Stomach (tissue), 9 donors: ENCODE measurements around the gene LRP1B. TPM values are rescaled to one million over a fixed set of nuclear protein-coding genes. Genes with fewer than 3 reads are reported as not detected.
"Not testable (repeated sequence)": the region's sequence is repeated elsewhere in the genome, so short reads cannot be mapped to it uniquely, and the experiment has no call there.

ENCODE experiments used
- DNase-seq, 2 donors: peaks; one replicate each; pipeline versions ENCODE4 v3.0.0 to v3.0.0-alpha.2; 2013 to 2019
- H3K27ac ChIP-seq, 5 donors: fragments of 200-600 bp in 4 of 5; sonication (generic) in 4 of 5; one replicate each; pipeline ENCODE4 v1.5.1; 2013 to 2019; ENCODE audit warnings: mild to moderate bottlenecking in 1 of 5, moderate library complexity in 1 of 5
- H3K27me3 ChIP-seq, 3 donors: fragments of 200-600 bp; sonication (generic); one replicate each; pipeline ENCODE4 v1.5.1; 2017 to 2019; ENCODE audit warnings: mixed run types in 1 of 3
- H3K36me3 ChIP-seq, 4 donors: fragments of 200-600 bp; sonication (generic); 1 replicate in 3 of 4; 2 replicates in 1 of 4; pipeline ENCODE4 v1.5.1; 2016 to 2019
- H3K4me1 ChIP-seq, 4 donors: fragments of 200-600 bp; sonication (generic); one replicate each; pipeline ENCODE4 v1.5.1; 2016 to 2019
- H3K4me3 ChIP-seq, 4 donors: fragments of 200-600 bp; sonication (generic) in 3 of 4; one replicate each; pipeline ENCODE4 v1.5.1; 2016 to 2019; ENCODE audit warnings: mild to moderate bottlenecking in 1 of 4
- H3K9me3 ChIP-seq, 4 donors: fragments of 200-600 bp; sonication (generic); one replicate each; pipeline ENCODE4 v1.5.1; 2016 to 2019
- EP300 ChIP-seq: sonication (generic); formaldehyde crosslinking; IDR thresholded peaks from one replicate; pipeline ENCODE4 v1.6.1; 2017; ENCODE audit warnings: antibody characterized with exemption
- POLR2A ChIP-seq, 4 donors: fragments of 450-650 bp; IDR thresholded peaks; one replicate each; pipeline ENCODE4 v1.6.1; 2016; ENCODE audit warnings: antibody characterized with exemption in 4 of 4, control low read depth in 2 of 4, mild to moderate bottlenecking in 1 of 4, moderate library complexity in 1 of 4
- POLR2AphosphoS5 ChIP-seq, 3 donors: sonication (generic); formaldehyde crosslinking; IDR thresholded peaks; one replicate each; pipeline ENCODE4 v1.6.1; 2016; ENCODE audit warnings: antibody characterized with exemption in 3 of 3
- WGBS, 5 donors: extraction: QIAGEN DNeasy Blood & Tissue Kit in 3 of 5; methylation state at CpG; one replicate each; pipeline versions ENCODE4 v1.1.5 to v1.1.7; 2013 to 2018; 5-methylcytosine and 5-hydroxymethylcytosine counted together
- intact Hi-C: fragments of 100-400 bp; cut with DNase I; formaldehyde crosslinking; loops from one replicate; pipeline ENCODE4 v1.15.1; 2023; ENCODE audit warnings: low total_unique reads
- polyA plus RNA-seq, 3 donors: library from polyadenylated mRNA; stranded (reverse); fragments of 200-250 nt; gene quantifications; one replicate each; pipeline ENCODE4 v1.2.3, GENCODE V29; 2013
- total RNA-seq, 5 donors: library from RNA; depleted of rRNA; stranded (reverse); fragments of >200 nt; gene quantifications; one replicate each; pipeline versions ENCODE4 v1.1.0 to v1.2.3, GENCODE V29; 2014 to 2016
- TF ChIP-seq, protein P1 (sequence below), 7 experiments: fragments of 450-650 bp in 4 of 7; fragments of 200-600 bp in 3 of 7; sonication (generic) in 3 of 7; IDR thresholded peaks; one replicate each; pipeline ENCODE4 v1.5.1; 2016 to 2019; ENCODE audit warnings: antibody characterized with exemption in 7 of 7, control low read depth in 2 of 7, mild to moderate bottlenecking in 1 of 7
- donor health status: healthy with polysubstance abuse.
- donor health status: Bipolar disorder and iron deficiency.
- donor health status: healthy.

Gene LRP1B
- total and polyA plus RNA-seq, 8 donors, result under 0.01 to 9.0 (median 0.38) TPM

DNA sequence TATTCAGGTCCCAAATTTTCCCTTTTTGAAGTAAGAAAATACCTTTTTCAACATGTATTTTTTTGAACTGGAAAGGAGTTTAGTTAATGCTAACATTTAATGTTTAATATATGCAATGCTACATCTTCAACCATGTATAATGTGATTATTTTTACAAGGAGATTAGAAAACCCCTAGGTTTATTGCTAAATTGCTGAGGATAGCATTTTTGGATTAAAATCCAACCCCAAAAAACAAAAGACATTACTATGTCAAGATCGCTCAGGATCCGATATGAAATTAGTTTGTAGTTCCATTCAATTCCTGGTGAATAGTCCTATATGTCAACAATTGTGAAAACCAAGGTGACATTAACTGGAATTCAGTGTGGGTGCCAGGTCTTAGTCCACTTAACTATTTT, 35.2 kb downstream of the LRP1B start:
- Histone ChIP-seq H3K27ac (no peak overlapping the region), H3K27me3 (no peaks in the 10 kb centered on the region), H3K9me3 (no peaks in the 10 kb centered on the region), H3K4me1 (no peaks in the 10 kb centered on the region), H3K4me3 (no peak overlapping the region), H3K36me3 (no peaks in the 10 kb centered on the region)
- TF ChIP-seq EP300 (no peak), POLR2AphosphoS5 (IDR thresholded peaks at IDR 0.05) (no peak), POLR2A (IDR thresholded peaks at IDR 0.05) (no peak)
- TF ChIP-seq, protein P1, sequence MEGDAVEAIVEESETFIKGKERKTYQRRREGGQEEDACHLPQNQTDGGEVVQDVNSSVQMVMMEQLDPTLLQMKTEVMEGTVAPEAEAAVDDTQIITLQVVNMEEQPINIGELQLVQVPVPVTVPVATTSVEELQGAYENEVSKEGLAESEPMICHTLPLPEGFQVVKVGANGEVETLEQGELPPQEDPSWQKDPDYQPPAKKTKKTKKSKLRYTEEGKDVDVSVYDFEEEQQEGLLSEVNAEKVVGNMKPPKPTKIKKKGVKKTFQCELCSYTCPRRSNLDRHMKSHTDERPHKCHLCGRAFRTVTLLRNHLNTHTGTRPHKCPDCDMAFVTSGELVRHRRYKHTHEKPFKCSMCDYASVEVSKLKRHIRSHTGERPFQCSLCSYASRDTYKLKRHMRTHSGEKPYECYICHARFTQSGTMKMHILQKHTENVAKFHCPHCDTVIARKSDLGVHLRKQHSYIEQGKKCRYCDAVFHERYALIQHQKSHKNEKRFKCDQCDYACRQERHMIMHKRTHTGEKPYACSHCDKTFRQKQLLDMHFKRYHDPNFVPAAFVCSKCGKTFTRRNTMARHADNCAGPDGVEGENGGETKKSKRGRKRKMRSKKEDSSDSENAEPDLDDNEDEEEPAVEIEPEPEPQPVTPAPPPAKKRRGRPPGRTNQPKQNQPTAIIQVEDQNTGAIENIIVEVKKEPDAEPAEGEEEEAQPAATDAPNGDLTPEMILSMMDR (IDR thresholded peaks at IDR 0.05), result no peak
- DNase-seq, result no peak
- WGBS, 5 donors, result 83 to 93% (median 87%) methylated on average over 2 of the region's 2 CpGs
- intact Hi-C loops, result no loop called here

DNA sequence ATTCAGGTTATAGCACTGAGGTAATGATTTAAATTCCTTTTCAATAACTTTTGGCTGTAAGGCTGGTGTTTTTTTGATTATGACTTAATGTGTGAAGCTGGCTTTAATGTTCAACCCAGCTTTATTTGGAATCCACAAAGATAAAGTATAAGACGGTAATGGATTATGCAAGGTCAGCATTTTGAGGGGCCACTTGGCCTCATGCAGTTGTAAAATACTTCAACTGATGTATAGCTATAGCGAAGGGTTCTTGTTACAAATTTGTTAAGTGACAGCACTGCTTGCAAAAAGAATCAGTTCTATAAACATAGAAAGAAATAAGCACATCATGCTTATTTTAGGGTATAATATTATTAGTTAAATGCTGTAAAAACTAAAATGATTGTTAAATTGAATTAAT, 36.6 kb downstream of the LRP1B start:
- Histone ChIP-seq H3K4me3 (no peak overlapping the region), H3K9me3 (no peaks in the 10 kb centered on the region), H3K36me3 (no peaks in the 10 kb centered on the region), H3K27ac (no peak overlapping the region), H3K27me3 (no peaks in the 10 kb centered on the region), H3K4me1 (no peaks in the 10 kb centered on the region)
- TF ChIP-seq, protein P1 (IDR thresholded peaks at IDR 0.05), result no peak
- TF ChIP-seq POLR2AphosphoS5 (IDR thresholded peaks at IDR 0.05) (no peak), EP300 (no peak), POLR2A (IDR thresholded peaks at IDR 0.05) (no peak)
- intact Hi-C loops, result no loop called here
- no peak for DNase-seq
- WGBS, 5 donors, result 74 to 88% (median 84%) methylated on average over 2 of the region's 2 CpGs

DNA sequence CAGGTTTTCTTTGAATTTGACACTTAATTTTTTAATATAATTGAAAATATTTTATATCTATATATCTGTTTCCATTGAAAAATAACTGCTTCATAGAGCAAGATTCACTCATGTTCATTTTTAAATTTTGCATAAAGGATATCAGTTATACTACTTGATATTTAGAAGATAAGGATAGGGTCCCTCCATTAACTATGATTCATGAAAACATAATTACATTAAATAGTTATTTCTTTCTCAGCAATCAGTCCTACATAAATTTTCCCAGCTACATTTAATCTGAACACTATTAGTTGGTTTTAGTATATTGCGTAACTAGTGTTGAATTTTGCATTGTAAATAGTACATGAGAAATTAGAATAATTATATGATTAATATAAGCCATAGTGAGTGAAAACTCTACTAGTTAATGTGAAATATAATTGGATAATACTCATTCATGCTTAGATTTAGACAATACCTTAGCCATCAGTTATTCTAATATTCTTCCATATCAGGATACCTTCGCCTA, 42.7 kb downstream of the LRP1B start:
- DNase-seq, result no peak
- Histone ChIP-seq H3K9me3 (no peaks in the 10 kb centered on the region), H3K36me3 (no peaks in the 10 kb centered on the region), H3K27me3 (no peaks in the 10 kb centered on the region), H3K27ac (no peak overlapping the region), H3K4me3 (no peak overlapping the region), H3K4me1 (no peaks in the 10 kb centered on the region)
- WGBS, 5 donors, result 92 to 99% (median 97%) methylated on average over 2 of the region's 2 CpGs
- intact Hi-C loops, result no loop called here
- no peak for TF ChIP-seq POLR2A (IDR thresholded peaks at IDR 0.05)
- TF ChIP-seq POLR2AphosphoS5 (IDR thresholded peaks at IDR 0.05), result no peak
- TF ChIP-seq, protein P1 (IDR thresholded peaks at IDR 0.05), result no peak
- no peak for TF ChIP-seq EP300

DNA sequence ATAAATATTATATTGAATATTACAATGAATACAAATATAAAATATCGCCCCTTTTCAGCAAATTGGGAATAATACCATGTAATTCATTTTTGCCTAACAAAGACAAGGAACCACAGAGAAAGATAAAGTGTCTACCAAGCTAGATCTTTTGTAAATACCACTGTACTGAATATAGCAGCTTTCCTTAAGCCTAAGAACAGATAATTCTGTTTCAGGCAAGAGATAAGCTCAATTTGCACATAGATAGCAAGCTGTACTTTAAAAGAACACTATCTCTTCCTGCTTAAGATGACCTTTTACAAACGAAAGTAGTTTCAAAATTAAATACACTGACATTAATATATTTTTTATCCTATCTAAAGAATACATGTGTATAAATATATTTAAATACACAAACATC, 43.2 kb downstream of the LRP1B start:
- intact Hi-C loops, H3K27me3 ChIP-seq, H3K9me3 ChIP-seq, DNase-seq, H3K36me3 ChIP-seq, H3K27ac ChIP-seq, H3K4me3 ChIP-seq, H3K4me1 ChIP-seq: not testable (repeated sequence)
- 39 to 47% (median 40%) methylated on average over 2 of the region's 2 CpGs for WGBS, 5 donors

DNA sequence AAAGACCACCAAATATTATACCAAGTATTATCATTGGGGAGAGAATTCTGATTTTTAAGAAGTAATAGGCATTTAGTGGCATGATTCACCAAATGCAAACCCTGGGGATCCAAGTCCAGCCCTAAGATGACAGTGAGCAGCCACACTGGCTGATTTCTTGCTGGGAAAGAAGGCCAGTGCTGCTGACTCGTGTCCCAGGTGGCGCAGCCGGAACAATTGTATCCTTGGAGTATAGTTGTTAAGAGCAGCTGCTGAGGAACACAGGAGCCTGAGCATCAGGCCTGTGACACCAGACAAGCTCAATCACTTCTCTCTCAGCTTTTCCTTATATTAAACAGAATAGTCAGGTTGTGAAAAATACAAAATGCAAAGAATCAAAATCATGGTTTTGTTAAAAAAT, 48.4 kb downstream of the LRP1B start:
- no peak for DNase-seq
- TF ChIP-seq POLR2AphosphoS5 (IDR thresholded peaks at IDR 0.05), result no peak
- TF ChIP-seq POLR2A (IDR thresholded peaks at IDR 0.05), result no peak
- no peak for TF ChIP-seq EP300
- TF ChIP-seq, protein P1 (IDR thresholded peaks at IDR 0.05), result no peak
- Histone ChIP-seq H3K4me3 (no peak overlapping the region), H3K4me1 (no peaks in the 10 kb centered on the region), H3K27me3 (no peaks in the 10 kb centered on the region), H3K9me3 (no peaks in the 10 kb centered on the region), H3K36me3 (no peaks in the 10 kb centered on the region), H3K27ac (no peak overlapping the region)
- intact Hi-C loops, result no loop called here
- WGBS, 5 donors, result 68 to 88% (median 87%) methylated on average over 3 of the region's 3 CpGs
